ENCODE data around the gene RPL6. TPM values are rescaled to one million over a fixed set of nuclear protein-coding genes. Genes with fewer than 3 reads are reported as not detected.
A peak's percentile ranks its signal among the peaks of the same experiment; 100 is the strongest.
"Not testable (repeated sequence)": the region's sequence is repeated elsewhere in the genome, so short reads cannot be mapped to it uniquely, and the experiment has no call there.

The RPL6 gene
- total RNA-seq, 1 donor from 2014 or later: 1,081 TPM

DNA sequence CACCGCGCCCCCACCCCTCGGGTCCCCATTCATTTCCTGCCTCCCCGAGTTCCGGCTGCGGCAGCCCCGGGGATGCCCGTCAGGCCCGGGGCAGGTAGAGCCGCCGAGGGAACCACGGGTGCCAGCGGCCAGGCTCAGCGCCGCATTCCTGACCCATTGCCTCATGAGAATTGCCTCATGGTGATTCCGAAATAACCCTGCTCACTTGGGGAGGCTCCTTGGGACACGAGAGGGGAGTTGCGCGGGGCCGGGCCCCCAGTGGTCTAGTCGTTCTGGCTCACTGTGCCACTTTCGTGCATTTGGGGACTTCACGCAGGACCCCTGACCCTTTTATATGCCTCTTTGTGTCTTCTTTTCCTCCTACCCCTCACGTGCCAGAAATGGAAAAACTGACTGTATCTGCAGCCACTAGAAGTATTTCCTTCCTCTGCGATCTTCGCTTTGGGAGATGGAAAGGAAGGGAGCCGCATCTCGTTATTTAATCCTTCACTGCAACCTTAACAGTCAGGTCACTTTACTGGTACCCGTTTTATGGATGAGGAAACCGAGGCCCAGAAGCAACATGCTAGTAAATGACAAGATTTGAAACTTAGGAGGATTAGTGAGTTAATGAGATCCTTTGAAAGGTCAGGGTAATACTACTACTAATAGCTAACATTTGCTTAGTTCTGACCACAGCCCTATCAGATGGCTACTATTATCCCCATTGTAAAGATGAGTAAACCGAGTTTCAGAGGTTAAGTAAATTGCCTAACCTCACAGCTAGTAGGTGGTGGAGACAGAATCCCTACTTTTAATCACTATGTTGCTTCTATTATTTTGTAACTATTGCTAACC lies 10.1 kb upstream of the RPL6 start:
- no peak for DNase-seq (ENCODE audit: extremely low spot score in 2 of 2)
- intact Hi-C loops (cut with DNase I): no loop called here
- TF ChIP-seq POLR2AphosphoS5 (IDR thresholded peaks at IDR 0.05; ENCODE audit: insufficient read depth in 1 of 2, low read depth in 1 of 2) (peak; percentile 19 to 71), POLR2A (IDR thresholded peaks at IDR 0.05) (peak in 1 of 2 donors; percentile 33)
- TF ChIP-seq, protein P1, sequence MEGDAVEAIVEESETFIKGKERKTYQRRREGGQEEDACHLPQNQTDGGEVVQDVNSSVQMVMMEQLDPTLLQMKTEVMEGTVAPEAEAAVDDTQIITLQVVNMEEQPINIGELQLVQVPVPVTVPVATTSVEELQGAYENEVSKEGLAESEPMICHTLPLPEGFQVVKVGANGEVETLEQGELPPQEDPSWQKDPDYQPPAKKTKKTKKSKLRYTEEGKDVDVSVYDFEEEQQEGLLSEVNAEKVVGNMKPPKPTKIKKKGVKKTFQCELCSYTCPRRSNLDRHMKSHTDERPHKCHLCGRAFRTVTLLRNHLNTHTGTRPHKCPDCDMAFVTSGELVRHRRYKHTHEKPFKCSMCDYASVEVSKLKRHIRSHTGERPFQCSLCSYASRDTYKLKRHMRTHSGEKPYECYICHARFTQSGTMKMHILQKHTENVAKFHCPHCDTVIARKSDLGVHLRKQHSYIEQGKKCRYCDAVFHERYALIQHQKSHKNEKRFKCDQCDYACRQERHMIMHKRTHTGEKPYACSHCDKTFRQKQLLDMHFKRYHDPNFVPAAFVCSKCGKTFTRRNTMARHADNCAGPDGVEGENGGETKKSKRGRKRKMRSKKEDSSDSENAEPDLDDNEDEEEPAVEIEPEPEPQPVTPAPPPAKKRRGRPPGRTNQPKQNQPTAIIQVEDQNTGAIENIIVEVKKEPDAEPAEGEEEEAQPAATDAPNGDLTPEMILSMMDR (IDR thresholded peaks at IDR 0.05): no peak
- no peaks in the 10 kb centered on the region for H3K36me3 ChIP-seq
- H3K4me3 ChIP-seq: peak overlapping the region; percentile 92 to 93
- no peaks in the 10 kb centered on the region for H3K27me3 ChIP-seq
- peaks cover 62% of the 10 kb centered on the region for H3K4me1 ChIP-seq
- H3K27ac ChIP-seq: peak overlapping the region; percentile 99
- no peaks in the 10 kb centered on the region for H3K9me3 ChIP-seq

- H3K4me3 ChIP-seq: peak within 1 kb of the TSS; percentile 92 to 93
- peaks cover 55% of the 10 kb centered on the region for H3K4me1 ChIP-seq
- DNase-seq (ENCODE audit: extremely low spot score in 2 of 2): no peak
- intact Hi-C loops (cut with DNase I): no loop called here
- no peaks in the 10 kb centered on the region for H3K9me3 ChIP-seq
- no peaks in the 10 kb centered on the region for H3K27me3 ChIP-seq
- H3K27ac ChIP-seq: peak within 1 kb of the TSS; percentile 99
- H3K36me3 ChIP-seq: no peaks in the 10 kb centered on the region
- TF ChIP-seq POLR2AphosphoS5 (IDR thresholded peaks at IDR 0.05; ENCODE audit: insufficient read depth in 1 of 2, low read depth in 1 of 2) (peak; percentile 87 to 88), POLR2A (IDR thresholded peaks at IDR 0.05) (peak in 1 of 2 donors; percentile 67)
- TF ChIP-seq, protein P1 (IDR thresholded peaks at IDR 0.05): peak in 2 of 3 experiments; percentile 6 to 34
These were observed 9.3 kb upstream of the RPL6 start, which contains the start of gene PTPN11 for GRCh38 chr12:112418608-112419296. Gene PTPN11 (plus strand): TSS chr12:112418947. CDS start chr12:112419112, 165 bp downstream.

DNA sequence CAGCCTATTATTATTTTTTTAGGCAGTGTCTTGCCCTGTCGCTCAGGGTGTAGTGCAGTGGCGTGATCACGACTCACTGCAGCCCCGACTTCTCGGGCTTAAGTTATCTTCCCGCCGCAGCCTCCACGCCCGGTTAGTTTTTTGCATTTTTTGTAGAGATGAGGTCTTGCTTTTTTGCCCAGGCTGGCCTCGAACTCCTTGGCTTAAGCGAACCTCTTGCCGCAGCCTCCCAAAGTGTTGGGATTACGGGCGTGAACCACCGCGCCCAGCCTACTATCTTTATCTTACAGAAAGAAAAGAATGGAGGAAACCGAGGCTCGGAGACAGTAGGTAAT lies 8.8 kb upstream of the RPL6 start:
- no peak for DNase-seq (ENCODE audit: extremely low spot score in 2 of 2)
- intact Hi-C loops (cut with DNase I): no loop called here
- no peak for TF ChIP-seq POLR2AphosphoS5 (IDR thresholded peaks at IDR 0.05; ENCODE audit: insufficient read depth in 1 of 2, low read depth in 1 of 2)
- TF ChIP-seq, protein P1 (IDR thresholded peaks at IDR 0.05): no peak
- TF ChIP-seq POLR2A (IDR thresholded peaks at IDR 0.05): no peak

GRCh38 chr12:112415457-112415856 lies 6.1 kb upstream of the RPL6 start:
- peaks cover 22% of the 10 kb centered on the region for H3K4me1 ChIP-seq
- intact Hi-C loops (cut with DNase I); H3K27me3 ChIP-seq: not testable (repeated sequence)

More for the DNA sequence above, 8.8 kb upstream of the RPL6 start:
- H3K9me3 ChIP-seq: no peaks in the 10 kb centered on the region
- H3K27me3 ChIP-seq: no peaks in the 10 kb centered on the region
- peak overlapping the region; percentile 92 to 93 for H3K4me3 ChIP-seq
- H3K27ac ChIP-seq: peak overlapping the region; percentile 99
- no peaks in the 10 kb centered on the region for H3K36me3 ChIP-seq
- H3K4me1 ChIP-seq: peaks cover 49% of the 10 kb centered on the region

GRCh38 chr12:112413855-112414625 lies 4.6 kb upstream of the RPL6 start:
- Histone ChIP-seq H3K4me1 (peaks cover 11% of the 10 kb centered on the region), H3K4me3 (no peak overlapping the region), H3K9me3 (no peaks in the 10 kb centered on the region), H3K27me3 (no peaks in the 10 kb centered on the region), H3K27ac (no peak overlapping the region), H3K36me3 (no peaks in the 10 kb centered on the region)
- no peak for DNase-seq (ENCODE audit: extremely low spot score in 2 of 2)
- intact Hi-C loops (cut with DNase I): no loop called here
- TF ChIP-seq, protein P1 (IDR thresholded peaks at IDR 0.05): no peak
- TF ChIP-seq POLR2AphosphoS5 (IDR thresholded peaks at IDR 0.05; ENCODE audit: insufficient read depth in 1 of 2, low read depth in 1 of 2) (no peak), POLR2A (IDR thresholded peaks at IDR 0.05) (no peak)

More at GRCh38 chr12:112415457-112415856, 6.1 kb upstream of the RPL6 start:
- H3K4me3 ChIP-seq; H3K27ac ChIP-seq; H3K36me3 ChIP-seq; H3K9me3 ChIP-seq; DNase-seq (ENCODE audit: extremely low spot score in 2 of 2): not testable (repeated sequence)

Data from vagina (tissue), 2 donors.